Mammary epithelial cell (primary cell): ENCODE data around the gene HSD17B13.

Source experiments
- EZH2 ChIP-seq: IDR thresholded peaks from 2 replicates; pipeline ENCODE4 v1.6.1; 2012; ENCODE audit warnings: low read length, inconsistent platforms, borderline replicate concordance
- TF ChIP-seq, protein P1 (sequence below), 2 donors: IDR thresholded peaks in 1 of 2; conservative IDR thresholded peaks in 1 of 2; 2 replicates each; pipeline ENCODE4 v1.5.1; 2011 to 2012; ENCODE audit warnings: inconsistent platforms in 2 of 2, low read length in 2 of 2, mild to moderate bottlenecking in 2 of 2, control low read depth in 1 of 2, low read depth in 1 of 2; ENCODE audit not compliant: insufficient read depth in 1 of 2; ENCODE audit errors: extremely low read depth in 1 of 2

DNA sequence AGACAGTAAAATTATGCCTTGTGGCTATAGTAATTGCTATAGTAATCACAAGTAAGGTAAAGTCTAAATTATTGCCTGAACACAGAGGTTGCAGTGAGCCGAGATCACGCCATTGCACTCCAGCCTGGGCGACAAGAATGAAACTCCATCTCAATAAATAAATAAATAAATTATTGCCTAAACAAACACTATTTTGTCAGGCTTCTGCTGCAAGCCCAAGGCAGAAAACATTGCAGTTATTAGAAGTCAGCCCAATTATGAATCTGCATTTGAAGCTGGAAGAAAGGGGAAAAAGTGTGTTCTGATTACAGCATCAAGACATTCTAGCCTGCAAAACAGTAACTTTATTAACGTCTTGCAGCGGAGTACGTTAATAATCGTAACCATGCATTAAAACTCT is 17.1 kb downstream of the HSD17B13 start:
- TF ChIP-seq, protein P1, sequence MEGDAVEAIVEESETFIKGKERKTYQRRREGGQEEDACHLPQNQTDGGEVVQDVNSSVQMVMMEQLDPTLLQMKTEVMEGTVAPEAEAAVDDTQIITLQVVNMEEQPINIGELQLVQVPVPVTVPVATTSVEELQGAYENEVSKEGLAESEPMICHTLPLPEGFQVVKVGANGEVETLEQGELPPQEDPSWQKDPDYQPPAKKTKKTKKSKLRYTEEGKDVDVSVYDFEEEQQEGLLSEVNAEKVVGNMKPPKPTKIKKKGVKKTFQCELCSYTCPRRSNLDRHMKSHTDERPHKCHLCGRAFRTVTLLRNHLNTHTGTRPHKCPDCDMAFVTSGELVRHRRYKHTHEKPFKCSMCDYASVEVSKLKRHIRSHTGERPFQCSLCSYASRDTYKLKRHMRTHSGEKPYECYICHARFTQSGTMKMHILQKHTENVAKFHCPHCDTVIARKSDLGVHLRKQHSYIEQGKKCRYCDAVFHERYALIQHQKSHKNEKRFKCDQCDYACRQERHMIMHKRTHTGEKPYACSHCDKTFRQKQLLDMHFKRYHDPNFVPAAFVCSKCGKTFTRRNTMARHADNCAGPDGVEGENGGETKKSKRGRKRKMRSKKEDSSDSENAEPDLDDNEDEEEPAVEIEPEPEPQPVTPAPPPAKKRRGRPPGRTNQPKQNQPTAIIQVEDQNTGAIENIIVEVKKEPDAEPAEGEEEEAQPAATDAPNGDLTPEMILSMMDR (conservative IDR thresholded peaks at IDR 0.05 in 1 of 2, IDR thresholded peaks at IDR 0.05 in 1 of 2; ENCODE audit: extremely low read depth in 1 of 2, insufficient read depth in 1 of 2, low read depth in 1 of 2, low read length in 2 of 2), result no peak
- TF ChIP-seq EZH2, result no peak
